Uterus (tissue), 2 donors: ENCODE data around the gene NR2F1.

Source experiments
- CTCF ChIP-seq, 4 experiments: fragments of 200-600 bp in 2 of 4; fragments of 450-650 bp in 2 of 4; sonication (generic) in 2 of 4; IDR thresholded peaks; one replicate each; pipeline ENCODE4 v1.5.1; 2016 to 2019; ENCODE audit warnings: antibody characterized with exemption in 4 of 4, mild to moderate bottlenecking in 2 of 4, moderate library complexity in 1 of 4
- POLR2A ChIP-seq, 2 donors: fragments of 450-650 bp; IDR thresholded peaks; one replicate each; pipeline ENCODE4 v1.6.1; 2016; ENCODE audit warnings: antibody characterized with exemption in 2 of 2, mild to moderate bottlenecking in 1 of 2, moderate library complexity in 1 of 2

DNA sequence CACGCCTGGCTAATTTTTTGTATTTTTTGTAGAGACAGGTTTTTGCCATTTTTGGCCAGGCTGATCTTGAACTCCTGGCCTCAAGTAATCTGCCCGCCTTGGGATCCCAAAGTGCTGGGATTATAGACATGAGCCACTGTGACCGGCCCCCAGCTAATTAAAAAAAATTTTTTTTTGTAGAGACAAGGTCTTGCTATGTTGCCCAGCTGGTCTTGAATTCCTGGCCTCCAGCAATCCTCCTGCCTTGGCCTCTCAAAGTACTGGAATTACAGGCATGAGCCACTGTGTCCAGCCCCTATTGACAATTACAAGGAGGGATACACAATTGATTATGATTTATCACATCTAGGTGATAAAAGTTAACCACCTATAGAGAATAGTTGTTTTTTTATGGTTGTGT lies 59.5 kb downstream of the NR2F1 start:
- TF ChIP-seq CTCF (IDR thresholded peaks at IDR 0.05) (no peak), POLR2A (IDR thresholded peaks at IDR 0.05) (no peak)
